Erythroblast (primary cell): ENCODE measurements around the gene NHSL2.

ENCODE experiments used
- DNase-seq, 2 experiments: peaks; one replicate each; lab custom pipeline; 2025; lab: John Stamatoyannopoulos, UW
- GATA1 ChIP-seq: IDR thresholded peaks from 2 replicates; pipeline ENCODE4 v1.6.1; 2011; ENCODE audit warnings: low read depth, mild to moderate bottlenecking, control low read depth, low read length, moderate library complexity
- POLR2A ChIP-seq: IDR thresholded peaks from 2 replicates; pipeline ENCODE4 v1.6.1; 2011; ENCODE audit warnings: mild to moderate bottlenecking, low read length

The NHSL2 gene

DNA sequence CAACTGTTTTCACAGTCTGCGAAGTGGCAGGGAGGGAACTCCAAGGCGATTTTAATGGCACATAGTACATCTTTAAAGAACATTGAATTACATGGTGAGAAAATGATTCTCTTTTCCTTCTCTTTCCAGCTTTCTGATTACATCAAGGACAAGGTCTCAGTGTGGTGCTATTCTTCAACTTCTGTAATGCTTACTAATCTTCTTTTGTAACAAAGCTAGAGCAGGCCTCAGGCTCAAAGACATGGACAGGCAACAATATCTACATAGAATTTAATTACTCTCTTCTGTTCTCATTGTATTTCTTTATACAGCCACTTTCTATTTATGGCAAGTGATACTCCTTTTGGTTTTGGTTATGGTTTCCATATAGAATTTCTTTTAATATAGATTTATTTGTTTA, 172.6 kb downstream of the NHSL2 start:
- DNase-seq, result no peak
- TF ChIP-seq GATA1 (no peak), POLR2A (no peak)

DNA sequence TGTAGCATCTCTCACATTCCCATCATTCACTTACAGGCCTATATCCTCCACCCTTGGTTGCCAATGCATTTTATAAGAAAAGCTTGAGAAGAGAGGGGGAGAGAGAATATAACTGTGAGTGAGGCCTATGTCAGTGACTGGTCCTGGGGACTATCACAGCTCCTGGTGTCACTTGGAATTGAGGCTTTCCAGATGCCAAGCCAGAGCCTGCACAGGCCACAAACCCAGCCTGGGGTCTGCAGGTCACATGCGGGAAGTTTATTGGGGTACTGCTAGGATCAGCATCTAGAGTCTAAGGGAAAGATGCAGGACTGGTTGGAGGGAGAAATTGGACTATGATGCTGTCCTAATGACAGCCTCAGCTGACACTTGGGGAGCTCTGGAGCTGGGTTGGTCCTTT, 173.5 kb downstream of the NHSL2 start:
- no peak for TF ChIP-seq POLR2A
- no peak for TF ChIP-seq GATA1
- DNase-seq, result no peak

DNA sequence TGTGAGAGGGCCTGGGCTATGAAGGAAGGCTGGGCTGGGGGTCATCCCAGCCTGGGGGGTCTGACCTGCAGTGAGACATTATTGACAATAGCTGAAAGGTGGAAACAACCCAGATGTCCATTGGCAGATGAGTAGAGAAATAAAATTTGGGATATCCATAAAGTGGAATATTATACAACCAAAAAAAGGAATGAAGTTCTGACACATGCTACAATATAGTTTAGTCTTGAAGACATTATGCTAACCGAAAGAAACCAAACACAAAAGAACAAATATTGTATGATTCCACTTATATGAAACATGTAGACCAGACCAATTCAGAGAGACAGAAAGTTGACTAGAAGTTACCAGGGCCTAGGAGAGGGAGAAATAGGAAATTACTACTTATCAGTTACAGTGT, 176.3 kb downstream of the NHSL2 start:
- TF ChIP-seq GATA1, result no peak
- no peak for TF ChIP-seq POLR2A
- DNase-seq, result no peak

DNA sequence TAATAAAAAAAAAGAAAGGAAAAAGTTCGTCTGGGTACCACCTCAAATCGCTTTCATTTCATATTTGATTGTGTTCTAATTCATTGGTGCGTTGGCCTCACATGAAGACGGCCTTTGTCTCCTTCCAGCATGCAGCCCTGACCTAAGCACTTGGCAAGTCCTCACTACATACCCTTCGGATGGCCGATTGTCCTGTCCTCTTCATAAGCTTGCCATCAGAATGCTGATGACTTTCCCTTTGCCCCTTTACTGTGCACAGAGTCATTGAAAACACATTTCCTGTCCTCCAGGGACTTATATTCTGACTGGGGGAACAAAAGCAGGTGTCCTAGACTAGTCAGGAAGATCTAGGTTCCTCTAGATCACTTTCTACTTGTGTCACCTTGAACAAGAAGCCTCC, 178.1 kb downstream of the NHSL2 start:
- no peak for TF ChIP-seq GATA1
- TF ChIP-seq POLR2A, result no peak
- DNase-seq, result no peak

DNA sequence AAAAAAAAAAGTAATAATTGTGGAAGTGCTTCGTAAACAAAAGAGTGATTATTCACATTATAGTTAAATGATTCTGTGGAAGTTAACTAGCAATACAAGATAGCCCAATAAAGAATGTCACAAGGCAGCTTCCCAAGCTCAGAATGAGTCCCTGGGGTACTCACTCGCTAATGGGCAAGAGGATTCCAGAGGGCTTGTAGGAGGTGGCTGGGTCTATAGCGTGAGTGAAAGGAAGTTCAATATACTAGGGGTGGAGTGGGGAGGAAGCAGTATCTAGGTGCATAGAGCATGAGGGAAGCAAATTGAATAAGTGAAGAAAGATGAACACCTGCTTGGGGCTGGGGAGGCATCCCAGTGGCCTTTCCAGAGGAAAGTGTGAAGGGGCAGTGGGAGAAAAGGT, 178.6 kb downstream of the NHSL2 start:
- DNase-seq, result no peak
- TF ChIP-seq GATA1 (no peak), POLR2A (no peak)

DNA sequence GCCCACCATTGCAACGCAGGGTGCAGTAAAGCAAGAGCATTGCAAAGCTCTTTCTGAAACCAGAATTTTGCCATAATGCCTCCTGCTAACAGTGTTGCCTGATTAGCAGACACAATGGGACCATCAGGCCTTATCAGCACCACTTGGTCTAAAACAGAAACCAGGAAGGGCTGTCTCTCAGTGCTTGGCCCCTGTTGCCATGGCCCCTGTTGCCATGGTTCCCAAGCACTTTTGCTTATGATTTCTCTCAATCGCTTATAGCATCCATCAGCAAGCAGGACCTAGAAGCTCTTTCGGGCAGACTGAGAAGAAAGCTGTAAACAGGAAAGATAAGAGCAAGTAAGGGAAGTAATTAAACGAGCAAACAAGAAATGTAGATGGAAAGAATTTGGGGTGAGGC, 184.2 kb downstream of the NHSL2 start:
- TF ChIP-seq POLR2A (no peak), GATA1 (no peak)
- peak; percentile 84 to 95 for DNase-seq

DNA sequence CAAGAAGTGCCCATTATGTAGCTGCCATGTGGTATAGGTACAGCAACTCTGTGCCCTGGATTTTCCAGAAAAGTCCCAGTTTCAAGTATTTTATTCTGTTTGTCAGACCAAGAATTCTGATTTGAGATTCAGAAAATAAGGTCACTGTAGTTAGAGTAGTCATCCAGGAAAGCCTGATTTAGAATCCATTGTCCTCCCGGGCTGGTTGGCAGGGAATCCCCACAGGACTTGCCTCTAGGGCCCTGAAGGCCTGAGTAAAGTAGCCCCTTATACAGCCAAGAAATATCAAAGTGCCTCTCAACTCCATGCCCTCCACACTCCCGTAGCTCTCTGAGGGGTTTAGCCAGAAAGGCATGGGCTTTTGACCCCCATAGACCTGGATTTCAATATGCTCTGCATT, 184.7 kb downstream of the NHSL2 start:
- TF ChIP-seq GATA1 (no peak), POLR2A (no peak)
- no peak for DNase-seq

DNA sequence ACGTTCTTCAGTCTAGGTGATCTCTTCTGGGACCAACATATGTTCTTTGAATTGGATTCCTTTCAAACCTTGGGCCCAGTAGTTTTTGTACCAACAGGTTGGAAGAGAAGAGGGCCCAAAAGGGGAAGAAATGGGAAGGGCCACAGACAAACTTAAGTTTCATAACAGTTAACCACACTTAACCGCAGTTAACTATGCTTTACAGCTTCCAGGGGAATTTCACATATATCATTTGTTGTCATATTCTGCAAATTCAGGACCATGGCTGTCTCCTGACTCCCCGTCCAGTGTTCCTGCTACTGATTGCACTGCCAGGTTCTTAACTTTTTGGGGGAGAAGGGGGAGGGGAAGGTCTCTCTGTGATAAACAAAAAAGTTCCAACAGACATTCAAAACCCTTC, 186.5 kb downstream of the NHSL2 start:
- no peak for TF ChIP-seq POLR2A
- TF ChIP-seq GATA1, result no peak

DNA sequence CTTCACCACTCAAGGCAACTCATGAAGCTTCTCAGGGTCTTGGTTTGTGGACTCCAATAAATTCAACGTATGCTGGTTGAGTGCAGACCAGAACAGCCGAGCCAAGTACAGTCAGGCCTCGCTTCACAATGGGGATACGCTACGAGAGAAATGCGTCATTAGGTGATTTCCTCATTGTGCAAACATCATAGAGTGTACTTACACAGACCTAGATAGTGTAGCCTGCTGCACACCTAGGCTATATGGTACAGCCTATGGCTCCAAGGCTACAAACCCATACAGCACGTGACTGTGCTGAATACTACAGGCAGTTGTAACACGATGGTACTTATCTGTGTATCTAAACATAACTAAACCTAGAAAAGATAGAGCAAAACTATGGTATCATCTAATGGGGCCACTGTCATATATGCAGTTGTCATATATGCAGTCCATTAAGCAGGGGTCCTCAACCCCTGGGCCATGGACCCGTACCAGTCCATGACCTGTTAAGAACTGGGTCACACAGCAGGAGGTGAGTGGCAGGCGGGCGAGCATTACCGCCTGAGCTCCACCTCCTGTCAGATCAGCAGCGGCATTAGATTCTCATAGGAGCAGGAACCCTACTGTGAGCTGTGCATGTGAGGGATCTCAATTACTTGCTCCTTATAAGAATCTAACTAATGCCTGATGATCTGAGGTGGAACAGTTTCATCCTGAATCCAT, 189.6 kb downstream of the NHSL2 start:
- TF ChIP-seq GATA1, result no peak
- TF ChIP-seq POLR2A, result no peak

More for the DNA sequence above, 186.5 kb downstream of the NHSL2 start:
- no peak for DNase-seq

DNA sequence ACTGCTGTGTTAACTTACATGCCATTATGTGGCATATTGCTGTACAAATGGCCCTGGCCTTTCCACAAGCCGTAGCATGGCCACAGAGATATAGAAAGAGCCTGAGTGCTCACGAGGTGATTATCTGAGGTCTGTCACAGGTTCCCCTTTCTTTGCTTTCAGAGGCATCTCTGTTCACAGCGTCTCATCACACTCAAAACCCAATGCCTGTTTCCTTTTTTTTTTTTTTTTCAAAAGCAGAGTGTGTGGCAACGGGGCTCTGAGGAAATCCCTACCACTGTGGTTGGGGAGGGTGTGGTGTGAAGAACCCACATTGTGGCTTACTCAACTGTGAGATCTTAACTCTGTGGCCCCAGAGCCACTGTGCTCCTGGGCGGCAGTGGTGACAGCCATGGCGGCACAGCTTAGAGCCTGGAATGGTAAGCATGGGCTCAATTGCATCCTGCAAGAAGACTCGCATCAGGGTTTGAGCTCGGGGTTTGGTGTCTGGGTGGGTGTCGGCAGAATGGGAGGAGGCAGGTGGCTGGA, 190.2 kb downstream of the NHSL2 start:
- no peak for TF ChIP-seq GATA1
- no peak for TF ChIP-seq POLR2A
- DNase-seq, result peak; percentile 57 to 63

More for the DNA sequence above, 189.6 kb downstream of the NHSL2 start:
- peak in 1 of 2 experiments; percentile 11 for DNase-seq

DNA sequence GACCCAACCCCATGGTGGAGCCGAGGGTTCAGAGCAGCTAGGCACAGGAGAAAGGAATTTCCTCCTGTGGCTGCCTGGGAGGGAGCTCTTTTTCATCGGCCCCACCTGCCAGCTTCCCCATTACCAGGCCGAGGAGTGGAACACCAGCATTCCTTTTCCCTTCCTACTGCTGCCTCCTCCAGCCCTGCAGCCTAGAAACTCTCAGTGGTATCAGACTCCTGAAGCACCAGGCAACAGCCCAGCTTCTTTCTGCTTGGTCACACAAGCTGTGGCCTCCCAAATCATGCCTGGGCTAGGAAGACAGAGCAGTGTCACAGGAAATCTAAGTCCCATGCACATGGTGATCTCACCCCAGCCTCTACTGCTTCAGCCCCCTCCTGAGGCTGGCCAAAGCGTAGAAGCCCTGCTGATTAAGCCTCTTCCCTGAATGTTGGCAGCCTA, 191.0 kb downstream of the NHSL2 start:
- DNase-seq, result peak; percentile 10 to 17
- TF ChIP-seq GATA1 (no peak), POLR2A (no peak)

DNA sequence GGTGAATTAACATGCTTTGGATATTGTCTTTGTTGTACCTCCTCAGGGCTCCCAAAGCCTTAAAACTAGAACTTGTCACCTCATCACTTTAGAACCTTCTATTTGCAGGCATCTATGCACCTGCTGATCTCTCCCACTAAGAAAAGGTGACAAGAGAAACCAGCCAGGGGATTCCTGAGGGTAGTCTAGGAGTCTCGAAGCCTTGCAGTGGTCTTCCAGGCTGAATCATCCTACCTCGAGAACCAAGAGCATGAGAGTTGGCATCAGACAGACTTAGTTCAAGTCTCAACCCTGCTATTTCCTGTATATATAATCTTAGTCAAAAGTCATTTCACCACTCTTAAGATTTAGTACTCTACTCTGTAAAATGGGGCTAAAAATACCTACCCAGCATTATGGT, 191.5 kb downstream of the NHSL2 start:
- TF ChIP-seq GATA1, result no peak
- TF ChIP-seq POLR2A, result no peak

DNA sequence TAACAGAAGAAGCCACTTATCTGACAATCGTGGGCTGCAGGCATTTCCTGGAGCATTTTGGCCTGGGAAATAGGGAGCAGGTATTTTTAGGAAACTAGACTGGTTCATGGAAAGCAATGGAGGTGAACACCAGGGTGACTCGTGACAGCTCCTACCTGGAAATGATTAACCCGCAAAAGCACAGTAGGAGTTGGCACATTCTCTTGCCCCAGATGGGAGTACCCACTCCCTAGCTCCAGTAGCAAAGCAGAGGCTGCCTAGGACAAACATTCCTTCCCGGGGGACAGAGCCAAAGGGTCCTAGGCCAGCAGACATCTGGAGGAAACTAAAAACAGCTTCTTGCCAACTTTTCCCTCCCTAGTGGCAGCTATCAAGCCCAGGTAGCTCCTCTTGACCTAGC, 192.1 kb downstream of the NHSL2 start:
- no peak for DNase-seq
- TF ChIP-seq GATA1 (no peak), POLR2A (no peak)

More for the DNA sequence above, 191.5 kb downstream of the NHSL2 start:
- DNase-seq, result no peak

DNA sequence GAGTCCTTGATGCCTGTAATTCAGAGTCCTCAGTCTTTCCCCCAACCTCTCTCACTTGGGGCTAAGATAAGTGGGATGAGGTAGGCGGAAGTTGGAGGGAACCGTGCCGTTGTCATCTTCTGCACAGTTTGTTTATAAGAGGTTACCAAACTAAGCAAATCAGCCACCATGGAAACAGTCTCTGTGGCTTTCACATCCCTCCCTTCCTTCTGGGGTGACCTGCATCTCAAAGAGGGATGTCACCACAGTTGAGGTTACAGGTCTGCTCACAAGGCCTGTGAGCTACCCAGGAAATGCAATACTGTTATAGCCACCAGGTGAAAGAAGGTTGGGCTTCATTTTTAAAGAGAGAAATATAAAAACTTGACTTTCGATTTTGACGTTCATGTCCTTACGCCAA, 194.8 kb downstream of the NHSL2 start:
- no peak for TF ChIP-seq GATA1
- TF ChIP-seq POLR2A, result no peak
- no peak for DNase-seq

DNA sequence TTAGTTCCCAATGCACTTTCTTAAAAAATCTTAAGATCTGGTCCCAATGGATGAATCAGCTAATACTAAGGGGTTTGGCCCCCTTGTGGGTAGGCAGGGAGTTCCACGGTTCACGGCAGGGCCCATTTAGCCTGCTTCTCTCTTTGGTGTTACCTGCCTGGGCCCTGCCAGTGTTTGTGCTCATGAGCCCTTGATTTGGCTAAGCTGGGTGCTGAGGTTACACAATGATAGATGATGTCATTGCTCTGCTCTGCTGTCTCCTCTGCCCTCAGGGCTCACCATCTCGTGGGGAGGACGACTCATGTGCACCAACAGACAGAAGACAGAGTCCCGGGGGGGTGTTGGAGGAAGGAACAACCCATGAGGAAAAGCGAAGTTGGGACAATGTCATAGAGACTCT, 196.7 kb downstream of the NHSL2 start:
- DNase-seq, result peak; percentile 4 to 12
- TF ChIP-seq POLR2A, result no peak
- TF ChIP-seq GATA1, result no peak
